Measurements from ENCODE around the gene TRIM10. TPM values are rescaled to one million over a fixed set of nuclear protein-coding genes. Genes with fewer than 3 reads are reported as not detected.

Gene TRIM10
- total RNA-seq, 1 donor from 2014 or later = not detected

- no peak overlapping the region for H3K4me3 Mint-ChIP-seq (ENCODE audit: low read depth)
- H3K4me1 Mint-ChIP-seq (ENCODE audit: low read depth) = peaks cover 14% of the 10 kb centered on the region
- DNase-seq (ENCODE audit: low spot score) = no peak
- peaks cover 13% of the 10 kb centered on the region for H3K27me3 Mint-ChIP-seq (ENCODE audit: low read depth)
- no peak overlapping the region for H3K27ac Mint-ChIP-seq
- no peaks in the 10 kb centered on the region for H3K36me3 Mint-ChIP-seq (ENCODE audit: low read depth)
- no peaks in the 10 kb centered on the region for H3K9me3 Mint-ChIP-seq
- intact Hi-C loops (cut with micrococcal nuclease) = no loop called here
Measured at GRCh38 chr6:30155520-30156261, 5.3 kb downstream of the TRIM10 start.

- no peaks in the 10 kb centered on the region for H3K36me3 Mint-ChIP-seq (ENCODE audit: low read depth)
- peak; percentile 4 for DNase-seq (ENCODE audit: low spot score)
- intact Hi-C loops (cut with micrococcal nuclease) = no loop called here
- H3K4me3 Mint-ChIP-seq (ENCODE audit: low read depth) = no peak overlapping the region
- no peak overlapping the region for H3K27ac Mint-ChIP-seq
- H3K27me3 Mint-ChIP-seq (ENCODE audit: low read depth) = peaks cover 19% of the 10 kb centered on the region
- H3K9me3 Mint-ChIP-seq = no peaks in the 10 kb centered on the region
- H3K4me1 Mint-ChIP-seq (ENCODE audit: low read depth) = peaks cover 14% of the 10 kb centered on the region
Measured at GRCh38 chr6:30154709-30155519, 6.1 kb downstream of the TRIM10 start.

- H3K27me3 Mint-ChIP-seq (ENCODE audit: low read depth) = peaks cover 21% of the 10 kb centered on the region
- DNase-seq (ENCODE audit: low spot score) = peak; percentile 5
- H3K27ac Mint-ChIP-seq = no peak overlapping the region
- H3K36me3 Mint-ChIP-seq (ENCODE audit: low read depth) = no peaks in the 10 kb centered on the region
- no peaks in the 10 kb centered on the region for H3K9me3 Mint-ChIP-seq
- H3K4me3 Mint-ChIP-seq (ENCODE audit: low read depth) = no peak overlapping the region
- peaks cover 14% of the 10 kb centered on the region for H3K4me1 Mint-ChIP-seq (ENCODE audit: low read depth)
- intact Hi-C loops (cut with micrococcal nuclease) = no loop called here
Measured at GRCh38 chr6:30154061-30154460, 7.0 kb downstream of the TRIM10 start.

- intact Hi-C loops (cut with micrococcal nuclease) = no loop called here
- no peaks in the 10 kb centered on the region for H3K36me3 Mint-ChIP-seq (ENCODE audit: low read depth)
- H3K27me3 Mint-ChIP-seq (ENCODE audit: low read depth) = peaks cover 21% of the 10 kb centered on the region
- peaks cover 6% of the 10 kb centered on the region for H3K4me1 Mint-ChIP-seq (ENCODE audit: low read depth)
- H3K9me3 Mint-ChIP-seq = no peaks in the 10 kb centered on the region
- H3K27ac Mint-ChIP-seq = no peak overlapping the region
- DNase-seq (ENCODE audit: low spot score) = peak; percentile 3
- no peak overlapping the region for H3K4me3 Mint-ChIP-seq (ENCODE audit: low read depth)
Measured at GRCh38 chr6:30152910-30153610, 8.0 kb downstream of the TRIM10 start.

- no peak overlapping the region for H3K4me3 Mint-ChIP-seq (ENCODE audit: low read depth)
- DNase-seq (ENCODE audit: low spot score) = no peak
- no peaks in the 10 kb centered on the region for H3K9me3 Mint-ChIP-seq
- H3K36me3 Mint-ChIP-seq (ENCODE audit: low read depth) = no peaks in the 10 kb centered on the region
- intact Hi-C loops (cut with micrococcal nuclease) = no loop called here
- peaks cover 6% of the 10 kb centered on the region for H3K4me1 Mint-ChIP-seq (ENCODE audit: low read depth)
- H3K27ac Mint-ChIP-seq = no peak overlapping the region
- peaks cover 21% of the 10 kb centered on the region for H3K27me3 Mint-ChIP-seq (ENCODE audit: low read depth)
Measured at GRCh38 chr6:30152016-30152673, 8.9 kb downstream of the TRIM10 start.

- H3K4me3 Mint-ChIP-seq (ENCODE audit: low read depth) = no peak overlapping the region
- intact Hi-C loops (cut with micrococcal nuclease) = no loop called here
- no peaks in the 10 kb centered on the region for H3K9me3 Mint-ChIP-seq
- no peak overlapping the region for H3K27ac Mint-ChIP-seq
- DNase-seq (ENCODE audit: low spot score) = peak; percentile 4
- peaks cover 6% of the 10 kb centered on the region for H3K4me1 Mint-ChIP-seq (ENCODE audit: low read depth)
- no peaks in the 10 kb centered on the region for H3K36me3 Mint-ChIP-seq (ENCODE audit: low read depth)
- H3K27me3 Mint-ChIP-seq (ENCODE audit: low read depth) = peaks cover 21% of the 10 kb centered on the region
Measured at GRCh38 chr6:30151580-30151979, 9.4 kb downstream of the TRIM10 start.

- Mint-ChIP-seq H3K27ac (no peak overlapping the region), H3K4me1 (ENCODE audit: low read depth) (peaks cover 6% of the 10 kb centered on the region), H3K9me3 (no peaks in the 10 kb centered on the region), H3K36me3 (ENCODE audit: low read depth) (no peaks in the 10 kb centered on the region), H3K27me3 (ENCODE audit: low read depth) (peaks cover 22% of the 10 kb centered on the region), H3K4me3 (ENCODE audit: low read depth) (no peak overlapping the region)
- intact Hi-C loops (cut with micrococcal nuclease) = no loop called here
- no peak for DNase-seq (ENCODE audit: low spot score)
Measured at GRCh38 chr6:30150671-30151395, 10.2 kb downstream of the TRIM10 start.

GRCh38 chr6:30149858-30150550 is 11.0 kb downstream of the TRIM10 start:
- H3K4me1 Mint-ChIP-seq (ENCODE audit: low read depth) = peaks cover 6% of the 10 kb centered on the region
- no peak overlapping the region for H3K27ac Mint-ChIP-seq
- no peak overlapping the region for H3K4me3 Mint-ChIP-seq (ENCODE audit: low read depth)
- peaks cover 22% of the 10 kb centered on the region for H3K27me3 Mint-ChIP-seq (ENCODE audit: low read depth)
- intact Hi-C loops (cut with micrococcal nuclease) = no loop called here
- no peaks in the 10 kb centered on the region for H3K36me3 Mint-ChIP-seq (ENCODE audit: low read depth)
- H3K9me3 Mint-ChIP-seq = no peaks in the 10 kb centered on the region
- no peak for DNase-seq (ENCODE audit: low spot score)

GRCh38 chr6:30149234-30149633 is 11.8 kb downstream of the TRIM10 start:
- Mint-ChIP-seq H3K27ac (no peak overlapping the region), H3K4me1 (ENCODE audit: low read depth) (peaks cover 6% of the 10 kb centered on the region), H3K9me3 (no peaks in the 10 kb centered on the region), H3K27me3 (ENCODE audit: low read depth) (peaks cover 30% of the 10 kb centered on the region), H3K36me3 (ENCODE audit: low read depth) (no peaks in the 10 kb centered on the region), H3K4me3 (ENCODE audit: low read depth) (no peak overlapping the region)
- DNase-seq (ENCODE audit: low spot score) = no peak
- intact Hi-C loops (cut with micrococcal nuclease) = no loop called here

- H3K4me3 Mint-ChIP-seq (ENCODE audit: low read depth) = no peak overlapping the region
- no peaks in the 10 kb centered on the region for H3K36me3 Mint-ChIP-seq (ENCODE audit: low read depth)
- no peaks in the 10 kb centered on the region for H3K9me3 Mint-ChIP-seq
- peaks cover 32% of the 10 kb centered on the region for H3K27me3 Mint-ChIP-seq (ENCODE audit: low read depth)
- no peak overlapping the region for H3K27ac Mint-ChIP-seq
- H3K4me1 Mint-ChIP-seq (ENCODE audit: low read depth) = peaks cover 4% of the 10 kb centered on the region
- peak; percentile 7 for DNase-seq (ENCODE audit: low spot score)
- intact Hi-C loops (cut with micrococcal nuclease) = no loop called here
Measured at GRCh38 chr6:30147096-30147495, 13.9 kb downstream of the TRIM10 start.

- Mint-ChIP-seq H3K4me3 (ENCODE audit: low read depth) (no peak overlapping the region), H3K4me1 (ENCODE audit: low read depth) (peaks cover 2% of the 10 kb centered on the region), H3K9me3 (no peaks in the 10 kb centered on the region), H3K27ac (no peak overlapping the region), H3K27me3 (ENCODE audit: low read depth) (peaks cover 43% of the 10 kb centered on the region), H3K36me3 (ENCODE audit: low read depth) (no peaks in the 10 kb centered on the region)
- intact Hi-C loops (cut with micrococcal nuclease) = no loop called here
- no peak for DNase-seq (ENCODE audit: low spot score)
Measured at GRCh38 chr6:30145818-30146217, 15.2 kb downstream of the TRIM10 start.

Measured in activated T-helper 2 cell treated with anti-CD3 and anti-CD28 coated beads, Interferon-gamma antibody, Interleukin-2, Interleukin-4, amounts not matched to agents 10 μg/mL and 5 μg/mL and 100 μg/mL, durations not matched to agents 14 hours and 24 hours and 36 hours (primary cell).